Smooth muscle cell (in vitro differentiated cells): ENCODE measurements around the gene CYTIP. TPM values are rescaled to one million over a fixed set of nuclear protein-coding genes. Genes with fewer than 3 reads are reported as not detected.

Source experiments
- DNase-seq: peaks from one replicate; lab custom pipeline; 2025; ENCODE audit not compliant: unreplicated experiment; lab: John Stamatoyannopoulos, UW
- H2AFZ ChIP-seq: fragments of 200-600 bp; sonication (generic); 2 replicates; pipeline ENCODE4 v1.6.0; 2016; ENCODE audit warnings: antibody characterized with exemption, low read depth, mild to moderate bottlenecking
- H3F3A ChIP-seq: fragments of 200-600 bp; sonication (generic); 2 replicates; pipeline ENCODE4 v1.6.0; 2017; ENCODE audit warnings: antibody characterized with exemption, low read depth
- H3K27ac ChIP-seq: fragments of 200-600 bp; sonication (generic); 2 replicates; pipeline ENCODE4 v1.5.1; 2016; ENCODE audit warnings: low read depth, mild to moderate bottlenecking
- H3K27me3 ChIP-seq: fragments of 200-600 bp; sonication (generic); 2 replicates; pipeline ENCODE4 v1.6.1; 2016; ENCODE audit warnings: low read depth, mild to moderate bottlenecking
- H3K36me3 ChIP-seq: fragments of 200-600 bp; sonication (generic); 2 replicates; pipeline ENCODE4 v1.5.1; 2016; ENCODE audit warnings: low read depth
- H3K4me1 ChIP-seq: fragments of 200-600 bp; sonication (generic); 2 replicates; pipeline ENCODE4 v1.5.1; 2016; ENCODE audit warnings: low read depth
- H3K4me2 ChIP-seq: fragments of 200-600 bp; sonication (generic); 2 replicates; pipeline ENCODE4 v1.6.0; 2016; ENCODE audit warnings: mild to moderate bottlenecking
- H3K4me3 ChIP-seq: fragments of 200-600 bp; sonication (generic); 2 replicates; pipeline ENCODE4 v1.5.1; 2016; ENCODE audit warnings: mild to moderate bottlenecking
- H3K79me2 ChIP-seq: fragments of 200-600 bp; sonication (generic); 2 replicates; pipeline ENCODE4 v1.6.0; 2016; ENCODE audit warnings: low read depth, mild to moderate bottlenecking
- H3K9ac ChIP-seq: fragments of 200-600 bp; sonication (generic); 2 replicates; pipeline ENCODE4 v1.6.0; 2016; ENCODE audit warnings: low read depth
- H3K9me3 ChIP-seq: fragments of 200-600 bp; sonication (generic); replicated peaks from 2 replicates; pipeline ENCODE4 v1.5.1; 2016; ENCODE audit warnings: low read depth
- H4K20me1 ChIP-seq: fragments of 200-600 bp; sonication (generic); 2 replicates; pipeline ENCODE4 v1.6.0; 2016; ENCODE audit warnings: low read depth
- WGBS: methylation state at CpG from one replicate; pipeline ENCODE4 v1.1.7; 2016; ENCODE audit warnings: low lambda C conversion rate; 5-methylcytosine and 5-hydroxymethylcytosine counted together
- polyA plus RNA-seq: library from polyadenylated mRNA; unstranded; fragments of >200 nt; fragmentation: Nextera tagmentation; extraction: Ambion mirVana; gene quantifications from 2 replicates; pipeline ENCODE4 v1.2.1, GENCODE V29; 2016
- total RNA-seq: library from RNA; depleted of rRNA; stranded (reverse); fragments of >200 nt; gene quantifications from 2 replicates; pipeline ENCODE4 v1.2.3, GENCODE V29; 2014
- TF ChIP-seq, protein P1 (sequence below): fragments of 200-600 bp; sonication (generic); IDR thresholded peaks from 2 replicates; pipeline ENCODE4 v1.5.1; 2017; ENCODE audit warnings: borderline replicate concordance, mild to moderate bottlenecking, antibody characterized with exemption; ENCODE audit not compliant: insufficient read depth, poor library complexity, severe bottlenecking

The CYTIP gene
- total and polyA plus RNA-seq, 2 experiments from 2014 or later, result not detected

DNA sequence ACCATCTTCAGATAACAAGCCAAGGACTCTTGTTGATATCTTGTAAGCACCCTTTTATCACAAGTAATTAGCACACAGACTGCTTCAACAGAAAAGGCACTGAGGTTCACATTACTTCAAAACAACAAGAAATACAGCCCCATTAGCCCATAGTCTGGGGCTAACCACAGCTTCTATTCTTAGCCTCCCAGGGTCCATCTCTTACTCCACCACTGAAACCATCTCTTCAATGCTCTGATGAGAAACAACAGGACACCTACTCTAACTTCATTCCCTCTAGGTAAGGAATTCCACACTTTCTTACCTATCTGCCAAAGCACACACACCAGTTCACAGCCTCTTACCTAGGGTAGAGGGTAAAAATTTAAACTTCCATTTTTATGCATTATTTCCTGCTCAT, 26.4 kb upstream of the CYTIP start:
- no peak overlapping the region for H3K27ac ChIP-seq
- TF ChIP-seq, protein P1, sequence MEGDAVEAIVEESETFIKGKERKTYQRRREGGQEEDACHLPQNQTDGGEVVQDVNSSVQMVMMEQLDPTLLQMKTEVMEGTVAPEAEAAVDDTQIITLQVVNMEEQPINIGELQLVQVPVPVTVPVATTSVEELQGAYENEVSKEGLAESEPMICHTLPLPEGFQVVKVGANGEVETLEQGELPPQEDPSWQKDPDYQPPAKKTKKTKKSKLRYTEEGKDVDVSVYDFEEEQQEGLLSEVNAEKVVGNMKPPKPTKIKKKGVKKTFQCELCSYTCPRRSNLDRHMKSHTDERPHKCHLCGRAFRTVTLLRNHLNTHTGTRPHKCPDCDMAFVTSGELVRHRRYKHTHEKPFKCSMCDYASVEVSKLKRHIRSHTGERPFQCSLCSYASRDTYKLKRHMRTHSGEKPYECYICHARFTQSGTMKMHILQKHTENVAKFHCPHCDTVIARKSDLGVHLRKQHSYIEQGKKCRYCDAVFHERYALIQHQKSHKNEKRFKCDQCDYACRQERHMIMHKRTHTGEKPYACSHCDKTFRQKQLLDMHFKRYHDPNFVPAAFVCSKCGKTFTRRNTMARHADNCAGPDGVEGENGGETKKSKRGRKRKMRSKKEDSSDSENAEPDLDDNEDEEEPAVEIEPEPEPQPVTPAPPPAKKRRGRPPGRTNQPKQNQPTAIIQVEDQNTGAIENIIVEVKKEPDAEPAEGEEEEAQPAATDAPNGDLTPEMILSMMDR, result no peak
- no peaks in the 10 kb centered on the region for H3K79me2 ChIP-seq

DNA sequence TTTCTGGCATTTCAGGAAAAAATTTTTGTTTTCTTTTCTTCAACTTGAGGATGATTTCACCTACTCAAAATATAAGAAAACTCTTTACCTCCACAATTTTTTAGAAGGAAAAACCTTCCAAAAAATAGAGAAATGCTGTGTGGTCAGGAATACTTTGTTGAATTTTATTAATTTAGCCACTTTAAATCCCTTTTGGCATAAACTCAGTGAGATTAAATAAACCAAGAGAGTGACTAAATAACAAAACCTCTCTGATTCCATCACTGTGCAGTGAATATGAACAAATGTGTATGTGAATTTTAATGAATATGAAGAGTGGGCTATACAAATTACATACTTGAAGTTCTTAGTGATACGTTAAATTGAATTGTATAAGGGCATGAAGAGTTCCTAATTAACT, 25.8 kb upstream of the CYTIP start:
- Histone ChIP-seq H3K27me3 (no peaks in the 10 kb centered on the region), H3K4me3 (no peak overlapping the region), H2AFZ (no peak overlapping the region), H4K20me1 (no peaks in the 10 kb centered on the region), H3K27ac (no peak overlapping the region), H3K9ac (no peak overlapping the region), H3K79me2 (no peaks in the 10 kb centered on the region), H3K9me3 (no peaks in the 10 kb centered on the region), H3K4me1 (no peaks in the 10 kb centered on the region), H3K4me2 (no peak overlapping the region), H3F3A (no peaks in the 10 kb centered on the region), H3K36me3 (no peaks in the 10 kb centered on the region)
- TF ChIP-seq, protein P1, result no peak
- DNase-seq, result no peak
- 90% methylated on average over 1 of the region's 1 CpG for WGBS

More for the DNA sequence above, 26.4 kb upstream of the CYTIP start:
- DNase-seq, result no peak
- H3K36me3 ChIP-seq, result no peaks in the 10 kb centered on the region
- H3K9ac ChIP-seq, result no peak overlapping the region
- H3K4me3 ChIP-seq, result no peak overlapping the region
- H3K4me2 ChIP-seq, result no peak overlapping the region
- no peaks in the 10 kb centered on the region for H3K4me1 ChIP-seq
- H3K27me3 ChIP-seq, result no peaks in the 10 kb centered on the region
- H4K20me1 ChIP-seq, result no peaks in the 10 kb centered on the region
- no peak overlapping the region for H2AFZ ChIP-seq
- H3K9me3 ChIP-seq, result no peaks in the 10 kb centered on the region
- no peaks in the 10 kb centered on the region for H3F3A ChIP-seq

DNA sequence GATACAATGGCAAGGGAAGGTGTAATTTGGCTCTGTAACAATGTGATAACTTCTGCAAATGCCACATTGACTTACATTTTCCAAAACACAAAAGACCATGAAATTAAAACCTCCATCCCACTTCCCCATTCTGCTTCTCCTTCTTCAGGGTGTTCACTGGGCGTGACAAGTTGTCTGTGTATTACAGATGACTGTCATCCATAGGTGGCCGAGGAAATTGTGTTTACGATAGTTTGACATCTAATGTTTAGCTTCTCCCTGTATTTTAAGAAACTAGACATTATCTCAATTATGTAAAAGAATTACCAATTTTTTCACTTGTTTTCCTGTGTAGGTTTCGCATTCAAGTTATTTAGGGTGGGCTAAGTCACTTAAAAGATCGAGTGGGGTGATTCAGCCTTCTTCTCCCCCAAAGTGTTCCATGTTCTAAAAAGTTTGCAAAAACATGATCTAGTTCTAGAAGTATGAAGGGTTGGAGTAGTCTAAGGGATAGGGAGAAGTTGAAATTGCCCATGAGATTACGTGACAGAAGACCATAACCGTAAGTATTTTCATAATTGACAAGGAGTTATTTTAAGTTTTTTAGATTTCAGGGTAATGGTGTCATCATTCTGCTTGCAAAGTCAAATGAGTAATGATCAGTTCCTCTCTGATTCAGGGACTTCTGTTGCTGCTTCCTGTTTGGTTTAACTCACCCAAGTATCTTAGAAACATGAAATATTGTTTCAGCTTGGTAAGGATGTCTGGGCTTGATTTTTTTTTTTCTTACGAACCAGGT, 25.2 kb upstream of the CYTIP start:
- Histone ChIP-seq H3K27ac (no peak overlapping the region), H3K4me3 (no peak overlapping the region), H3F3A (no peaks in the 10 kb centered on the region), H3K9ac (no peak overlapping the region), H3K36me3 (no peaks in the 10 kb centered on the region), H3K79me2 (no peaks in the 10 kb centered on the region), H3K4me2 (no peak overlapping the region), H3K9me3 (no peaks in the 10 kb centered on the region), H3K4me1 (no peaks in the 10 kb centered on the region), H2AFZ (no peak overlapping the region), H4K20me1 (no peaks in the 10 kb centered on the region), H3K27me3 (no peaks in the 10 kb centered on the region)
- 90% methylated on average over 8 of the region's 8 CpGs for WGBS
- DNase-seq, result no peak
- TF ChIP-seq, protein P1, result no peak

DNA sequence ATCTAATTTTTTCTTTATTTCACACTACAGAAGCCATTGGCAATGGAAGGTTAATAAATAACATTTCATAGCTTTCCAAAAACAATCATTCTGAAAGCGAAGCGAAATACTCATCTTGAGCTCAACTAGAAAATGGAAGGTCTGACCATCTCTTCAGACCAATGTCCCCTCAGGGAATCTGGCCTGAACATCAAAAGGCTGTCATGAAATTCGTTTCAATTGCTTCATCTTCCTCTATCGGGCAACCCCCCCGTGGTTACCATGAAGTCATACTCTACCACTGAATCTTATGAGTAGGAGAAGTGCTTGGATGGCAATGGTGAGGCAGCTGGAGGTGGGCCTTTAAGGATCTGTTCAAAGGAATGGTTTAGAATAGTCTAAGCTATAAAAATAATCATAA, 22.9 kb upstream of the CYTIP start:
- H3K9ac ChIP-seq, result no peak overlapping the region
- no peaks in the 10 kb centered on the region for H4K20me1 ChIP-seq
- no peak overlapping the region for H3K27ac ChIP-seq
- H3K4me2 ChIP-seq, result no peak overlapping the region
- WGBS, result 95% methylated on average over 5 of the region's 5 CpGs
- no peaks in the 10 kb centered on the region for H3K4me1 ChIP-seq
- H3F3A ChIP-seq, result no peaks in the 10 kb centered on the region
- H3K9me3 ChIP-seq, result no peaks in the 10 kb centered on the region
- H3K4me3 ChIP-seq, result no peak overlapping the region
- DNase-seq, result no peak
- no peaks in the 10 kb centered on the region for H3K27me3 ChIP-seq
- no peaks in the 10 kb centered on the region for H3K36me3 ChIP-seq
- no peak overlapping the region for H2AFZ ChIP-seq
- no peaks in the 10 kb centered on the region for H3K79me2 ChIP-seq
- TF ChIP-seq, protein P1, result no peak
